GM06990 (cell line): ENCODE measurements around the gene TBC1D24.

Experiments used
- DNase-seq: peaks from one replicate; pipeline ENCODE4 v3.0.0-alpha.2; 2011; ENCODE audit not compliant: insufficient read length; ENCODE audit errors: extremely low read depth
- H3K27me3 ChIP-seq: replicated peaks from 2 replicates; pipeline ENCODE4 v1.6.0; 2011; ENCODE audit warnings: low read length; ENCODE audit not compliant: control insufficient read depth, insufficient read depth
- H3K36me3 ChIP-seq: 2 replicates; pipeline ENCODE4 v1.5.1; 2011; ENCODE audit warnings: low read length; ENCODE audit not compliant: control insufficient read depth, insufficient read depth
- H3K4me3 ChIP-seq: replicated peaks from 2 replicates; pipeline ENCODE4 v1.5.1; 2011; ENCODE audit warnings: low read depth, mild to moderate bottlenecking, control low read depth, low read length
- TF ChIP-seq, protein P1 (sequence below): IDR thresholded peaks from 2 replicates; pipeline ENCODE4 v1.5.1; 2011; ENCODE audit warnings: low read length, control low read depth, mild to moderate bottlenecking, inconsistent platforms; ENCODE audit not compliant: insufficient read depth, poor library complexity, severe bottlenecking

The TBC1D24 gene

DNA sequence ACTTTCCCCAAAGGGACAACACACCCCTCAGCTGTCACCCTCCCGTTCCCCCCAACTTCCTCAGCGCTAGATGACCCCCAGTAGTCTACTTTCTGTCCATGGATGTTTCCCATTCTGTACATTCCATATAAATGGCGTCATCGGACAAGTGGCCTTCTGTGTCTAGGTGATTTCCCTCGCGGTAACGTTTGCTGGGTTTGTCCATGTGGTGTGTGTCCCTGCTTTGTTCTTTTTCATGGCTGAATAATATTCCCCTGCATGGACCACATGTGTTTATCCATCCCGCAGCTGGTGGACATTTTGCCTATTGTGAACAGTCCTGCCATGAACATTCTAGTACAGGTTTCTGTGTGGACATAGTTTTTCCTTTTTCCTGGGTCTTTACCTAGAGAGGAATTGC lies 22.3 kb upstream of the TBC1D24 start:
- Histone ChIP-seq H3K4me3 (no peak overlapping the region), H3K36me3 (peaks cover 61% of the 10 kb centered on the region), H3K27me3 (no peaks in the 10 kb centered on the region)
- TF ChIP-seq, protein P1, sequence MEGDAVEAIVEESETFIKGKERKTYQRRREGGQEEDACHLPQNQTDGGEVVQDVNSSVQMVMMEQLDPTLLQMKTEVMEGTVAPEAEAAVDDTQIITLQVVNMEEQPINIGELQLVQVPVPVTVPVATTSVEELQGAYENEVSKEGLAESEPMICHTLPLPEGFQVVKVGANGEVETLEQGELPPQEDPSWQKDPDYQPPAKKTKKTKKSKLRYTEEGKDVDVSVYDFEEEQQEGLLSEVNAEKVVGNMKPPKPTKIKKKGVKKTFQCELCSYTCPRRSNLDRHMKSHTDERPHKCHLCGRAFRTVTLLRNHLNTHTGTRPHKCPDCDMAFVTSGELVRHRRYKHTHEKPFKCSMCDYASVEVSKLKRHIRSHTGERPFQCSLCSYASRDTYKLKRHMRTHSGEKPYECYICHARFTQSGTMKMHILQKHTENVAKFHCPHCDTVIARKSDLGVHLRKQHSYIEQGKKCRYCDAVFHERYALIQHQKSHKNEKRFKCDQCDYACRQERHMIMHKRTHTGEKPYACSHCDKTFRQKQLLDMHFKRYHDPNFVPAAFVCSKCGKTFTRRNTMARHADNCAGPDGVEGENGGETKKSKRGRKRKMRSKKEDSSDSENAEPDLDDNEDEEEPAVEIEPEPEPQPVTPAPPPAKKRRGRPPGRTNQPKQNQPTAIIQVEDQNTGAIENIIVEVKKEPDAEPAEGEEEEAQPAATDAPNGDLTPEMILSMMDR, result no peak
- no peak for DNase-seq

DNA sequence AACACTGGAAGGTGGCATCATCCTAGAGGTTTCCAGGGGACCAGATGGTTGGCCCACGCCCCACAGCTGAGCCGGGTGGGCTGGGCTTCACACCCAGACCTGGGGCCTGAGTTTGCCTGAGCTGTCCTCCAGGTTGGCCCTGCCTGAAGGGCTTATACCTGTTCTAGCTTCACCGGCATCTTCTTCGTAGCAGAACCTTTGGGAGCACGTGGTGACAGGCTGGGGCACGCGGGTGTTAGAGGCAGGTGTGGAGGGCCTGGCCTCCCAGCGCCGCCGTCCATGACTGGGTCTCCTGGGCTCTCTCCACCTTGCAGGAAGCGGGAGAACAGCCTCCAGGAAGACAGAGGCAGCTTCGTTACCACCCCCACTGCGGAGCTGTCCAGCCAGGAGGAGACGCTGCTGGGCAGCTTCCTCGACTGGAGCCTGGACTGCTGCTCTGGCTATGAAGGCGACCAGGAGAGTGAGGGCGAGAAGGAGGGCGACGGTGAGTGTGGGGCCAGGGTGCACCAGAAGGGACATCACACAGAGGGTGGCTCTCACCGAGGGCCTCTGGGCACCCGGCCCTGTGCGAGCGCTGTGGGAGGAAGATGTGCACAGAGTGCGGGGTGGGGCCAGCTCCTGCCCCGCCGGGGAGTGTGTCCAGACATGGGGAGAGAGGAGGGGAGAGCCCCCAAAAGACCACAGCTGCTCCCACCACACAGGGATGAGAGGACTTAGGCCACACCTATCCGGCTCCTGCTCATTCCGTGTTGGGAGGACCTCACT lies 19.7 kb upstream of the TBC1D24 start:
- TF ChIP-seq, protein P1, result no peak
- Histone ChIP-seq H3K36me3 (peaks cover 46% of the 10 kb centered on the region), H3K4me3 (no peak overlapping the region), H3K27me3 (no peaks in the 10 kb centered on the region)
- DNase-seq, result no peak

DNA sequence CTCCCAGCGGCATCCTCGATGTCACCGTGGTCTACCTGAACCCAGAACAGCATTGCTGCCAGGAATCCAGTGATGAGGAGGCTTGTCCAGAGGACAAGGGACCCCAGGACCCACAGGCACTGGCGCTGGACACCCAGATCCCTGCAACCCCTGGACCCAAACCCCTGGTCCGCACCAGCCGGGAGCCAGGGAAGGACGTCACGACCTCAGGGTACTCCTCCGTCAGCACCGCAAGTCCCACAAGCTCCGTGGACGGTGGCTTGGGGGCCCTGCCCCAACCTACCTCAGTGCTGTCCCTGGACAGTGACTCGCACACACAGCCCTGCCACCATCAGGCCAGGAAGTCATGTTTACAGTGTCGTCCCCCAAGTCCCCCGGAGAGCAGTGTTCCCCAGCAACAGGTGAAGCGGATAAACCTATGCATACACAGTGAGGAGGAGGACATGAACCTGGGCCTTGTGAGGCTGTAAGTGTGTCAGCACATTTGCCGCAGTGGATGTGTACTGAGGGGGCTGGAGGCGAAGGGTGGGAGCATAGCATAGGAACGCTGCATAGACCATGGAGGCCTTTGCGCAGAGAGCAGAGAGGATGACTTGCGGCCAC lies 18.3 kb upstream of the TBC1D24 start:
- TF ChIP-seq, protein P1, result no peak
- H3K4me3 ChIP-seq, result no peak overlapping the region
- H3K27me3 ChIP-seq, result no peaks in the 10 kb centered on the region
- peaks cover 40% of the 10 kb centered on the region for H3K36me3 ChIP-seq
- DNase-seq, result no peak

DNA sequence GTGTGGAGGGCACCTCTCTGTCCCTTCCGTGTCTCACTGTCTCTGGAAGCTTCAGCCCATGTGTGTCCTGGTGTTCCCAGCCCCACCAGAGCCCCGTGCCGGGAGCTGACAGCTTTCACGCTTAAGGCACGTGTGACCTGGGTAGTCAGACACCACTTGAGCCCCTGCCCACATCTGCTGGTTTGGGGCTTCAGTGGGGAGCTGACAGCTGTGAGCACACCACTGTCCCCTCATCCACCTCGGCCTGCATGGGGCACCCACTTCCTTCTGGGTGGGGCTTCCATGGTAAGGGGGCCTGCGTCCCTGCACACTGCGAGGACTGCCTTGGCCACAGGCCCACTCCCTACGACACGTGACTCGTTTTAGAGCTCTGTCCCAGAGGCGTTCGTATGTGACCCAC lies 17.7 kb upstream of the TBC1D24 start:
- TF ChIP-seq, protein P1, result no peak
- no peak for DNase-seq
- H3K27me3 ChIP-seq, result no peaks in the 10 kb centered on the region
- H3K4me3 ChIP-seq, result no peak overlapping the region
- peaks cover 34% of the 10 kb centered on the region for H3K36me3 ChIP-seq

DNA sequence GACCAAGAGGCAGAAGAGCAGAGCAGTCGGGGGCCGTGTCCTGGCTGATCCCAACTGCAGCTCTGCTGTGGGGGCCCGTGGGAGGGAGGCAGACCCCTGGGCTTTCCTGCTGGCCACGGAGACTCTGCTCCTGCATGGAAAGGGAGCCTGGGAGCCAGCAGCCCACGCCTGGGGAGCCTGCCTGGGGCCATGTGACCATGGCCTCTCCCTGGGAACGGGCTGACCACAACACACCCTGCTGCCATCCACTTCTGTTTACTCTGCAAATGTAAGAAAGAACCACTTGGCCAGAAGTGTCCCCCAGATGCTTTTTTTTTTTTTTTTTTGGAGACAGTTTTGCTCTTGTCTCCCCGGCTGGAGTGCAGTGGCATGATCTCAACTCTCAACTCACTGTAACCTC lies 17.0 kb upstream of the TBC1D24 start:
- TF ChIP-seq, protein P1, result no peak
- Histone ChIP-seq H3K27me3 (no peaks in the 10 kb centered on the region), H3K4me3 (no peak overlapping the region), H3K36me3 (peaks cover 32% of the 10 kb centered on the region)
- no peak for DNase-seq
